H9 (cell line): Measurements from ENCODE around the gene ATPAF2. TPM values are rescaled to one million over a fixed set of nuclear protein-coding genes. Genes with fewer than 3 reads are reported as not detected.

ENCODE experiments used
- DNase-seq: peaks from one replicate; pipeline ENCODE4 v3.0.0-alpha.2; 2017
- H2AFZ ChIP-seq: one replicate; pipeline ENCODE4 v1.6.1; 2013; ENCODE audit warnings: mild to moderate bottlenecking, low read length, control low read depth, moderate library complexity
- H2AK5ac ChIP-seq: 2 replicates; pipeline ENCODE4 v1.6.1; 2013; ENCODE audit warnings: low read length, control low read depth, mixed read lengths; ENCODE audit not compliant: insufficient read length
- H2BK120ac ChIP-seq: one replicate; pipeline ENCODE4 v1.6.1; 2013; ENCODE audit warnings: low read depth, mild to moderate bottlenecking, low read length, control low read depth, inconsistent platforms; ENCODE audit not compliant: poor library complexity, severe bottlenecking
- H2BK12ac ChIP-seq: 2 replicates; pipeline ENCODE4 v1.6.1; 2013; ENCODE audit warnings: low read length, control low read depth, mixed read lengths, low read depth; ENCODE audit not compliant: insufficient read length
- H2BK15ac ChIP-seq: 2 replicates; pipeline ENCODE4 v1.6.1; 2013; ENCODE audit warnings: low read depth, low read length, control low read depth
- H2BK20ac ChIP-seq: one replicate; pipeline ENCODE4 v1.6.1; 2013; ENCODE audit warnings: low read depth, mild to moderate bottlenecking, low read length, control low read depth, inconsistent platforms; ENCODE audit not compliant: poor library complexity, severe bottlenecking
- H2BK5ac ChIP-seq: 2 replicates; pipeline ENCODE4 v1.6.1; 2013; ENCODE audit warnings: low read length, control low read depth, mixed read lengths; ENCODE audit not compliant: insufficient read length
- H3K14ac ChIP-seq: 2 replicates; pipeline ENCODE4 v1.6.1; 2013; ENCODE audit warnings: low read length, control low read depth; ENCODE audit not compliant: insufficient read depth
- H3K18ac ChIP-seq: 2 replicates; pipeline ENCODE4 v1.6.1; 2013; ENCODE audit warnings: low read depth, mild to moderate bottlenecking, mixed read lengths, low read length, control low read depth; ENCODE audit not compliant: insufficient read length
- H3K23ac ChIP-seq: 2 replicates; pipeline ENCODE4 v1.6.1; 2013; ENCODE audit warnings: low read length, control low read depth, mixed read lengths, low read depth; ENCODE audit not compliant: insufficient read length
- H3K23me2 ChIP-seq: 2 replicates; pipeline ENCODE4 v1.6.1; 2013; ENCODE audit warnings: low read depth, mild to moderate bottlenecking, mixed read lengths, low read length, control low read depth; ENCODE audit not compliant: insufficient read length, poor library complexity, severe bottlenecking
- H3K27ac ChIP-seq: 2 replicates; pipeline ENCODE4 v1.5.1; 2013; ENCODE audit warnings: low read length, control low read depth, mixed read lengths, low read depth; ENCODE audit not compliant: insufficient read length
- H3K27me3 ChIP-seq: 2 replicates; pipeline ENCODE4 v1.6.1; 2013; ENCODE audit warnings: low read length, control low read depth, inconsistent platforms; ENCODE audit not compliant: insufficient read depth
- H3K4ac ChIP-seq: 2 replicates; pipeline ENCODE4 v1.6.1; 2013; ENCODE audit warnings: low read depth, mild to moderate bottlenecking, control low read depth, inconsistent platforms, low read length, moderate library complexity
- H3K4me1 ChIP-seq: 2 replicates; pipeline ENCODE4 v1.6.1; 2013; ENCODE audit warnings: low read length, control low read depth, inconsistent platforms; ENCODE audit not compliant: insufficient read depth
- H3K4me2 ChIP-seq: 2 replicates; pipeline ENCODE4 v1.6.1; 2013; ENCODE audit warnings: low read length, control low read depth, mixed read lengths; ENCODE audit not compliant: insufficient read length, insufficient read depth
- H3K56ac ChIP-seq: 2 replicates; pipeline ENCODE4 v1.6.1; 2013; ENCODE audit warnings: low read depth, mild to moderate bottlenecking, mixed read lengths, low read length, control low read depth; ENCODE audit not compliant: insufficient read length
- H3K79me1 ChIP-seq: 2 replicates; pipeline ENCODE4 v1.6.1; 2013; ENCODE audit warnings: low read depth, mild to moderate bottlenecking, moderate library complexity, low read length, control low read depth, inconsistent platforms; ENCODE audit not compliant: insufficient read depth, poor library complexity, severe bottlenecking
- H3K79me2 ChIP-seq: 2 replicates; pipeline ENCODE4 v1.6.1; 2013; ENCODE audit warnings: low read length, control low read depth, inconsistent platforms; ENCODE audit not compliant: insufficient read depth
- H3K9ac ChIP-seq: 2 replicates; pipeline ENCODE4 v1.6.1; 2013; ENCODE audit warnings: low read length, control low read depth, mixed read lengths; ENCODE audit not compliant: insufficient read length; ENCODE audit errors: extremely low read depth
- H3K9me3 ChIP-seq: one replicate; pipeline ENCODE4 v1.6.1; 2013; ENCODE audit warnings: low read depth, low read length, inconsistent platforms; ENCODE audit not compliant: control insufficient read depth
- H3T11ph ChIP-seq: one replicate; pipeline ENCODE4 v1.6.1; 2013; ENCODE audit warnings: mild to moderate bottlenecking, low read length, control low read depth, inconsistent platforms
- H4K20me1 ChIP-seq: one replicate; pipeline ENCODE4 v1.6.1; 2013; ENCODE audit not compliant: control insufficient read depth, insufficient read length, insufficient read depth
- H4K5ac ChIP-seq: 2 replicates; pipeline ENCODE4 v1.6.1; 2013; ENCODE audit warnings: low read depth, mild to moderate bottlenecking, mixed read lengths, low read length, control low read depth; ENCODE audit not compliant: insufficient read length
- H4K8ac ChIP-seq: replicated peaks from 2 replicates; pipeline ENCODE4 v1.6.1; 2013; ENCODE audit warnings: low read length, control low read depth, mixed read lengths, low read depth; ENCODE audit not compliant: insufficient read length
- H4K91ac ChIP-seq: 2 replicates; pipeline ENCODE4 v1.6.1; 2013; ENCODE audit warnings: low read depth, mild to moderate bottlenecking, moderate library complexity, mixed read lengths, low read length, control low read depth; ENCODE audit not compliant: insufficient read length
- H3K27ac Mint-ChIP-seq, 3 experiments: 2 replicates in 2 of 3; 3 replicates in 1 of 3; pipeline ENCODE4 v1.8.0; 2020 to 2021; ENCODE audit warnings: mixed read lengths in 3 of 3, mild to moderate bottlenecking in 1 of 3, moderate library complexity in 1 of 3
- H3K27me3 Mint-ChIP-seq: 2 replicates; pipeline ENCODE4 v1.8.0; 2021; ENCODE audit warnings: low read depth, mild to moderate bottlenecking, moderate library complexity, mixed read lengths
- H3K36me3 Mint-ChIP-seq, 3 experiments: 2 replicates in 2 of 3; 3 replicates in 1 of 3; pipeline ENCODE4 v1.8.0; 2020 to 2021; ENCODE audit warnings: low read depth in 3 of 3, mixed read lengths in 3 of 3; ENCODE audit not compliant: insufficient read depth in 1 of 3
- H3K4me1 Mint-ChIP-seq, 2 experiments: 2 replicates each; pipeline ENCODE4 v1.8.0; 2020; ENCODE audit warnings: mixed read lengths in 2 of 2
- H3K4me3 Mint-ChIP-seq, 2 experiments: 2 replicates in 1 of 2; 3 replicates in 1 of 2; pipeline ENCODE4 v1.8.0; 2020 to 2021; ENCODE audit warnings: mild to moderate bottlenecking in 2 of 2, mixed read lengths in 2 of 2, moderate library complexity in 1 of 2
- H3K9me3 Mint-ChIP-seq, 2 experiments: 2 replicates in 1 of 2; 3 replicates in 1 of 2; pipeline ENCODE4 v1.8.0; 2020; ENCODE audit warnings: mild to moderate bottlenecking in 2 of 2, mixed read lengths in 2 of 2, moderate library complexity in 1 of 2
- WGBS: extraction: QIAGEN DNeasy Blood & Tissue Kit; methylation state at CpG from one replicate; pipeline ENCODE4 v1.1.7; 2013; ENCODE audit warnings: missing lambda C conversion rate, low lambda C conversion rate, mixed read lengths; ENCODE audit not compliant: insufficient read length; ENCODE audit errors: extremely low coverage; 5-methylcytosine and 5-hydroxymethylcytosine counted together
- total RNA-seq: library from RNA; stranded (reverse); gene quantifications from 2 replicates; pipeline ENCODE4 v1.2.1, GENCODE V29; 2021
- TF ChIP-seq, protein P1 (sequence below): fragments of 200-600 bp; sonication (generic); conservative IDR thresholded peaks from 3 replicates; pipeline ENCODE4 v1.8.0; 2021; ENCODE audit warnings: antibody characterized with exemption, mild to moderate bottlenecking

ATPAF2 gene
- total RNA-seq, 1 experiment from 2014 or later: 21.4 TPM

DNA sequence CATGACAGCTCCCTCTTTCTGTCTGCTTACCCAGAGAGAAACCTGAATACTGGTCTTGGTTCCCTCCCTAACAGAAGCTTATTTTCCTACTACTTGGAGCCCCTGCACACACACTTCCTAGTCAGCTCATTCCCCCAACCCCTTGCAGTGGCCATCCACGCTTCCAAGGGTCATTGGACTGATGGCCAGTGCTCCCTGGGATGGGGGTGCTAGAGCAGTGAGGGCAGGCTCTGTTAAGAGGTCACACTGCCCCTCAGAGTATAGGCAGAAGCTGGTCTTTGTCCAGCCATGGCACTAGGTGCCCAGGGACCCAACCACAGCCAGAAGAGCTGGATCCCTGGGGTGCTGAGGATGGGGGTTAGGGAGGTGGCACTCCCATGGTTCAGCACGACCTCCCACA lies 53.8 kb downstream of the ATPAF2 start:
- Histone ChIP-seq H2AFZ (no peak overlapping the region), H3K27me3 (no peaks in the 10 kb centered on the region)

More for the DNA sequence above, 53.8 kb downstream of the ATPAF2 start:
- Histone ChIP-seq H3K79me1 (no peaks in the 10 kb centered on the region), H4K5ac (no peak overlapping the region), H2BK20ac (no peak overlapping the region), H4K91ac (no peak overlapping the region), H2BK12ac (no peak overlapping the region), H3K18ac (no peak overlapping the region), H4K8ac (no peak overlapping the region), H3K4me1 (no peaks in the 10 kb centered on the region), H3K79me2 (no peaks in the 10 kb centered on the region), H3K27ac (no peak overlapping the region), H3K56ac (no peak overlapping the region), H3K9me3 (no peaks in the 10 kb centered on the region), H3T11ph (no peak overlapping the region), H3K23ac (no peak overlapping the region), H2BK15ac (no peak overlapping the region), H2BK5ac (no peak overlapping the region), H4K20me1 (no peaks in the 10 kb centered on the region), H3K4me2 (no peak overlapping the region), H2BK120ac (no peak overlapping the region), H3K9ac (no peak overlapping the region), H3K23me2 (no peaks in the 10 kb centered on the region), H3K4ac (no peak overlapping the region), H3K14ac (no peak overlapping the region; the same call in 1 of the 2 replicates), H2AK5ac (no peak overlapping the region)
- no peaks in the 10 kb centered on the region for H3K36me3 Mint-ChIP-seq
- H3K27me3 Mint-ChIP-seq: peaks cover 2% of the 10 kb centered on the region
- H3K4me3 Mint-ChIP-seq: no peak overlapping the region
- H3K4me1 Mint-ChIP-seq: no peaks in the 10 kb centered on the region
- TF ChIP-seq, protein P1, sequence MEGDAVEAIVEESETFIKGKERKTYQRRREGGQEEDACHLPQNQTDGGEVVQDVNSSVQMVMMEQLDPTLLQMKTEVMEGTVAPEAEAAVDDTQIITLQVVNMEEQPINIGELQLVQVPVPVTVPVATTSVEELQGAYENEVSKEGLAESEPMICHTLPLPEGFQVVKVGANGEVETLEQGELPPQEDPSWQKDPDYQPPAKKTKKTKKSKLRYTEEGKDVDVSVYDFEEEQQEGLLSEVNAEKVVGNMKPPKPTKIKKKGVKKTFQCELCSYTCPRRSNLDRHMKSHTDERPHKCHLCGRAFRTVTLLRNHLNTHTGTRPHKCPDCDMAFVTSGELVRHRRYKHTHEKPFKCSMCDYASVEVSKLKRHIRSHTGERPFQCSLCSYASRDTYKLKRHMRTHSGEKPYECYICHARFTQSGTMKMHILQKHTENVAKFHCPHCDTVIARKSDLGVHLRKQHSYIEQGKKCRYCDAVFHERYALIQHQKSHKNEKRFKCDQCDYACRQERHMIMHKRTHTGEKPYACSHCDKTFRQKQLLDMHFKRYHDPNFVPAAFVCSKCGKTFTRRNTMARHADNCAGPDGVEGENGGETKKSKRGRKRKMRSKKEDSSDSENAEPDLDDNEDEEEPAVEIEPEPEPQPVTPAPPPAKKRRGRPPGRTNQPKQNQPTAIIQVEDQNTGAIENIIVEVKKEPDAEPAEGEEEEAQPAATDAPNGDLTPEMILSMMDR: no peak
- H3K9me3 Mint-ChIP-seq: no peaks in the 10 kb centered on the region; a peak in 1 of 5 replicates
- no peak for DNase-seq
- no CpG with 5 or more reads among the region's 2 CpGs for WGBS
- no peak overlapping the region; a peak in 1 of 7 replicates for H3K27ac Mint-ChIP-seq
